ENCODE data around the gene ATF3. TPM values are rescaled to one million over a fixed set of nuclear protein-coding genes. Genes with fewer than 3 reads are reported as not detected.

The ATF3 gene
- total RNA-seq, 4 donors from 2014 or later: 8.2 to 71.6 (median 17.2) TPM

GRCh38 chr1:212595787-212596714, 12.5 kb upstream of the ATF3 start:
- DNase-seq (ENCODE audit: low spot score in 2 of 2): no peak
- TF ChIP-seq CTCF (IDR thresholded peaks at IDR 0.05): no peak
- TF ChIP-seq POLR2A (IDR thresholded peaks at IDR 0.05): no peak
- no peak overlapping the region for H3K4me3 ChIP-seq (ENCODE audit: low read depth, poor library complexity, severe bottlenecking)
- WGBS, 2 donors: 27 to 28% methylated on average over 8 of the region's 8 CpGs
- intact Hi-C loops (cut with DNase I; ENCODE audit: low total_unique reads): no loop called here

- TF ChIP-seq CTCF (IDR thresholded peaks at IDR 0.05) (no peak), POLR2A (IDR thresholded peaks at IDR 0.05) (no peak)
- no peak overlapping the region for H3K4me3 ChIP-seq (ENCODE audit: low read depth, poor library complexity, severe bottlenecking)
- no peak for DNase-seq (ENCODE audit: low spot score in 2 of 2)
- intact Hi-C loops (cut with DNase I; ENCODE audit: low total_unique reads): no loop called here
- WGBS, 2 donors: 89 to 90% methylated on average over 3 of the region's 3 CpGs
Observed at GRCh38 chr1:212596798-212597197, 11.8 kb upstream of the ATF3 start.

- DNase-seq (ENCODE audit: low spot score in 2 of 2): no peak
- intact Hi-C loops (cut with DNase I; ENCODE audit: low total_unique reads): no loop called here
- 94 to 95% methylated on average over 4 of the region's 4 CpGs for WGBS, 2 donors
- no peak overlapping the region for H3K4me3 ChIP-seq (ENCODE audit: low read depth, poor library complexity, severe bottlenecking)
- TF ChIP-seq CTCF (IDR thresholded peaks at IDR 0.05): no peak
- TF ChIP-seq POLR2A (IDR thresholded peaks at IDR 0.05): no peak
Observed at GRCh38 chr1:212597487-212597886, 11.1 kb upstream of the ATF3 start.

GRCh38 chr1:212600071-212600915, 8.3 kb upstream of the ATF3 start:
- intact Hi-C loops (cut with DNase I; ENCODE audit: low total_unique reads): no loop called here
- DNase-seq (ENCODE audit: low spot score in 2 of 2): no peak
- no peak overlapping the region for H3K4me3 ChIP-seq (ENCODE audit: low read depth, poor library complexity, severe bottlenecking)
- 67% methylated on average over 11 of the region's 11 CpGs for WGBS, 2 donors
- no peak for TF ChIP-seq CTCF (IDR thresholded peaks at IDR 0.05)
- no peak for TF ChIP-seq POLR2A (IDR thresholded peaks at IDR 0.05)

- WGBS, 2 donors: 34 to 56% methylated on average over 2 of the region's 2 CpGs
- TF ChIP-seq POLR2A (IDR thresholded peaks at IDR 0.05) (no peak), CTCF (IDR thresholded peaks at IDR 0.05) (no peak)
- H3K4me3 ChIP-seq (ENCODE audit: low read depth, poor library complexity, severe bottlenecking): no peak overlapping the region
- intact Hi-C loops (cut with DNase I; ENCODE audit: low total_unique reads): no loop called here
- no peak for DNase-seq (ENCODE audit: low spot score in 2 of 2)
Observed at GRCh38 chr1:212600980-212601379, 7.6 kb upstream of the ATF3 start.

Measured in lower leg skin (tissue), 4 donors.